Measurements from ENCODE around the gene PPEF2.

Gene PPEF2

DNA sequence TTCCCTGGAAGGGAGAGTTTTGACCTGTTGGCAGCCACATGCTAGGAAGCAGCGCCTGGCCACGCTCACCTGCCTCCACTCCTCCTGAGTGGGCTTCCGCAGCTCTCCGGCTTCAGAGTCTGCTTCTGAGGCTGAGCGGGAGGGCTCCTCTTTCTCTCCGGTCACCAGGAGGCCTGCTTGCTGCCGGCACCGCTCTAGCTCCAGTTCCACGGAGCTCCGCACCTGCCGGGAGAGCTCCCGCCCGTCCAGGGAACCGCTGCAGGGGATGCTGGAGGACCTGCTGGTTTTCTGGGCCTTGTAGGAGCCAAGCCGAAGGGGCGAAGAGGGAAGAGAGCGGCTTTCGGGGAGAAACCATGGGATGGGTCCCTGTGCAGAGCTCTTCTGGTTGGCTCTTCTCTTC lies 26.0 kb downstream of the PPEF2 start:
- no peak for DNase-seq (ENCODE audit: low spot score)
- no peaks in the 10 kb centered on the region for H3K36me3 ChIP-seq (ENCODE audit: low read depth)
- TF ChIP-seq, protein P1, sequence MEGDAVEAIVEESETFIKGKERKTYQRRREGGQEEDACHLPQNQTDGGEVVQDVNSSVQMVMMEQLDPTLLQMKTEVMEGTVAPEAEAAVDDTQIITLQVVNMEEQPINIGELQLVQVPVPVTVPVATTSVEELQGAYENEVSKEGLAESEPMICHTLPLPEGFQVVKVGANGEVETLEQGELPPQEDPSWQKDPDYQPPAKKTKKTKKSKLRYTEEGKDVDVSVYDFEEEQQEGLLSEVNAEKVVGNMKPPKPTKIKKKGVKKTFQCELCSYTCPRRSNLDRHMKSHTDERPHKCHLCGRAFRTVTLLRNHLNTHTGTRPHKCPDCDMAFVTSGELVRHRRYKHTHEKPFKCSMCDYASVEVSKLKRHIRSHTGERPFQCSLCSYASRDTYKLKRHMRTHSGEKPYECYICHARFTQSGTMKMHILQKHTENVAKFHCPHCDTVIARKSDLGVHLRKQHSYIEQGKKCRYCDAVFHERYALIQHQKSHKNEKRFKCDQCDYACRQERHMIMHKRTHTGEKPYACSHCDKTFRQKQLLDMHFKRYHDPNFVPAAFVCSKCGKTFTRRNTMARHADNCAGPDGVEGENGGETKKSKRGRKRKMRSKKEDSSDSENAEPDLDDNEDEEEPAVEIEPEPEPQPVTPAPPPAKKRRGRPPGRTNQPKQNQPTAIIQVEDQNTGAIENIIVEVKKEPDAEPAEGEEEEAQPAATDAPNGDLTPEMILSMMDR (IDR thresholded peaks at IDR 0.05; ENCODE audit: poor library complexity, severe bottlenecking): no peak

DNA sequence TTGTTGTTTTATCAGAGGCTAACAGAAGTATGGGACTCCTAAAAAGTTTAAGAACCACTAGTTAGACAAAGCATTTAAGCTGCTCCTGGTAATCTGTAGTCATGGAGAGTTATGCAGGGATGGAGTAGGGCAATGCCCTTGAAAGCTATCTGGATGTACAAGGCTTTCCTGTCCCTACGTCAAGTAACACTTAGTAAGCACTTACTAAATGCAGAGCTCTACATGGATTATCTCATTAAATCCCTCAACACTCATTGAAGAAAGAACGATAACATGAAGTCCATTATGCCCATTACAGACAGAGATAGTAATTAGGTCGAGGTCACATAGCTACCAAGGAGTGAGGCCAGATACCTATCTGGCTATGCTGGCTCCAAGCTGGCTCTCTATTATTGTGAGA lies 33.2 kb downstream of the PPEF2 start:
- Histone ChIP-seq H3K36me3 (ENCODE audit: low read depth) (no peaks in the 10 kb centered on the region), H3K9me3 (ENCODE audit: severe bottlenecking) (no peaks in the 10 kb centered on the region), H3K27me3 (ENCODE audit: insufficient read depth, poor library complexity, severe bottlenecking) (no peaks in the 10 kb centered on the region), H3K4me1 (ENCODE audit: insufficient read depth, poor library complexity, severe bottlenecking) (no peaks in the 10 kb centered on the region), H3K27ac (ENCODE audit: poor library complexity, severe bottlenecking) (no peak overlapping the region), H3K4me3 (ENCODE audit: severe bottlenecking) (no peak overlapping the region)
- TF ChIP-seq, protein P1 (IDR thresholded peaks at IDR 0.05; ENCODE audit: poor library complexity, severe bottlenecking): no peak
- no peak for ATAC-seq (ENCODE audit: low read depth)
- no peak for DNase-seq (ENCODE audit: low spot score)

More for the DNA sequence above, 26.0 kb downstream of the PPEF2 start:
- H3K4me3 ChIP-seq (ENCODE audit: severe bottlenecking): no peak overlapping the region
- H3K27me3 ChIP-seq (ENCODE audit: insufficient read depth, poor library complexity, severe bottlenecking): no peaks in the 10 kb centered on the region
- no peak for ATAC-seq (ENCODE audit: low read depth)
- no peaks in the 10 kb centered on the region for H3K9me3 ChIP-seq (ENCODE audit: severe bottlenecking)
- no peak overlapping the region for H3K27ac ChIP-seq (ENCODE audit: poor library complexity, severe bottlenecking)
- no peaks in the 10 kb centered on the region for H3K4me1 ChIP-seq (ENCODE audit: insufficient read depth, poor library complexity, severe bottlenecking)

GRCh38 chr4:75867130-75867529 lies 35.1 kb downstream of the PPEF2 start:
- no peaks in the 10 kb centered on the region for H3K36me3 ChIP-seq (ENCODE audit: low read depth)
- TF ChIP-seq, protein P1 (IDR thresholded peaks at IDR 0.05; ENCODE audit: poor library complexity, severe bottlenecking): no peak
- no peaks in the 10 kb centered on the region for H3K4me1 ChIP-seq (ENCODE audit: insufficient read depth, poor library complexity, severe bottlenecking)
- no peak overlapping the region for H3K4me3 ChIP-seq (ENCODE audit: severe bottlenecking)
- H3K27ac ChIP-seq (ENCODE audit: poor library complexity, severe bottlenecking): no peak overlapping the region
- no peaks in the 10 kb centered on the region for H3K9me3 ChIP-seq (ENCODE audit: severe bottlenecking)
- DNase-seq (ENCODE audit: low spot score): no peak
- no peaks in the 10 kb centered on the region for H3K27me3 ChIP-seq (ENCODE audit: insufficient read depth, poor library complexity, severe bottlenecking)
- no peak for ATAC-seq (ENCODE audit: low read depth)

- no peaks in the 10 kb centered on the region for H3K27me3 ChIP-seq (ENCODE audit: insufficient read depth, poor library complexity, severe bottlenecking)
- no peak overlapping the region for H3K27ac ChIP-seq (ENCODE audit: poor library complexity, severe bottlenecking)
- ATAC-seq (ENCODE audit: low read depth) (no peak), DNase-seq (ENCODE audit: low spot score) (no peak)
- TF ChIP-seq, protein P1 (IDR thresholded peaks at IDR 0.05; ENCODE audit: poor library complexity, severe bottlenecking): no peak
- no peaks in the 10 kb centered on the region for H3K4me1 ChIP-seq (ENCODE audit: insufficient read depth, poor library complexity, severe bottlenecking)
- H3K4me3 ChIP-seq (ENCODE audit: severe bottlenecking): no peak overlapping the region
- no peaks in the 10 kb centered on the region for H3K9me3 ChIP-seq (ENCODE audit: severe bottlenecking)
- H3K36me3 ChIP-seq (ENCODE audit: low read depth): no peaks in the 10 kb centered on the region
Measured at GRCh38 chr4:75860606-75861005, 41.6 kb downstream of the PPEF2 start.

DNA sequence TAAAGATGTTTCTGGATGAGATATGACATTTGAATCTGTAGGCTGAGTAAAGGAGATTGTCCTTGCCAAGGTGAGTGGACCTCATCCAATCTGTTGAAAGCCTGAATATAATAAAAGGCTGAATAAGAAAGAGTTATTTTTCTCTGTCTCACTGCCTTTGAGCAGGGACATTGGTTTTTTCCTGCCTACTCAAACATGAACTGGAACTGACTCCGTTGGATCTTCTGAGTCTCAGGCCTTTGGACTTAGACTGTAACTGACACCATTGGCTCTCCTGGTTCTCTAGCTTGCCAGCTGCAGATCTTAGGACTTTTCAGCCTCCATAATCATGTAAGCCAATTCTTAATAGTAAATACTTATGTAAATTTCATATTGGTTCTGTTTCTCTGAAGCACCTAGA lies 43.5 kb downstream of the PPEF2 start:
- DNase-seq (ENCODE audit: low spot score): no peak
- H3K27me3 ChIP-seq (ENCODE audit: insufficient read depth, poor library complexity, severe bottlenecking): no peaks in the 10 kb centered on the region
- no peaks in the 10 kb centered on the region for H3K4me1 ChIP-seq (ENCODE audit: insufficient read depth, poor library complexity, severe bottlenecking)
- ATAC-seq (ENCODE audit: low read depth): no peak
- H3K9me3 ChIP-seq (ENCODE audit: severe bottlenecking): no peaks in the 10 kb centered on the region
- H3K36me3 ChIP-seq (ENCODE audit: low read depth): no peaks in the 10 kb centered on the region
- no peak overlapping the region for H3K4me3 ChIP-seq (ENCODE audit: severe bottlenecking)
- TF ChIP-seq, protein P1 (IDR thresholded peaks at IDR 0.05; ENCODE audit: poor library complexity, severe bottlenecking): no peak
- no peak overlapping the region for H3K27ac ChIP-seq (ENCODE audit: poor library complexity, severe bottlenecking)
